ENCODE results near the gene TDRD9.

The TDRD9 gene

DNA sequence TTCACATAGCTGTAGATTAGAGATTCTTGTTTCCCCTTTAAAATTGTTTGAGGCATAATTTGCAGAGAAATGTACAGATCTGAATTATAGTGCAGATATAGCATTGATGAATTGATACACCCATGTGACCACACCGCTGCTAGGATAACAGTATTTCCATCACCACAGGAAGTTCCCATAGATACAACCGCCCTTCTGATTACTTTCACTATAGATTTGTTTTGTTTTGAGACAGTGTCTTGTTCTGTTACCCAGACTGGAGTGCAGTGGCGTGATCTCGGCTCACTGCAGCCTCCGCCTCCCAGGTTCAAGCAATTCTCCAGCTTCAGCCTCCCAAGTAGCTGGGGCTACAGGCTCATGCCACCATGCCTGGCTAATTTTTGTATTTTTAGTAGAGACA lies 148.5 kb downstream of the TDRD9 start:
- peak; percentile 17 for DNase-seq

DNA sequence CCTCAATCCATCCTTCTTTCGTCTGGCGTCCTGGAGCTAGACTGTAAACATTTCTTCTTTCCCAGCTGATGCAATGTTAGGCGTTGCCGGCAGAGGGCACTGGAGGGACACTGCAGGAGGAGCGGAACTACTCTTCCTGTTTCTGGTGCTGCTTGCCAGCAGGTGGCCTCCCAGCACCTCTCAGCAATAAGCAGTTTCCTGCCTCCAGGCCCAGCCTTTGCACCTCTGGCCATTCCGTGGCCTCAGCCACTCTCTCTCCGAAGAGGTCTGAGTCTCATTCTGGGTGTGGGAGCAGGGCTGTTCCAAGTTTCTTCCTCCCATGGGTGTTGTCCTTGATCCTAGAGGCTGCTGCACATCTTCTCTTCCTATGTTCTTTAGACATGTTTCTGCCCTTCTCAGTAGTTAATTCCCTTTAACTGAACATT lies 149.8 kb downstream of the TDRD9 start:
- peak; percentile 87 for DNase-seq

- no peak for DNase-seq
Measured at GRCh38 chr14:104080376-104081260, 152.4 kb downstream of the TDRD9 start.

DNA sequence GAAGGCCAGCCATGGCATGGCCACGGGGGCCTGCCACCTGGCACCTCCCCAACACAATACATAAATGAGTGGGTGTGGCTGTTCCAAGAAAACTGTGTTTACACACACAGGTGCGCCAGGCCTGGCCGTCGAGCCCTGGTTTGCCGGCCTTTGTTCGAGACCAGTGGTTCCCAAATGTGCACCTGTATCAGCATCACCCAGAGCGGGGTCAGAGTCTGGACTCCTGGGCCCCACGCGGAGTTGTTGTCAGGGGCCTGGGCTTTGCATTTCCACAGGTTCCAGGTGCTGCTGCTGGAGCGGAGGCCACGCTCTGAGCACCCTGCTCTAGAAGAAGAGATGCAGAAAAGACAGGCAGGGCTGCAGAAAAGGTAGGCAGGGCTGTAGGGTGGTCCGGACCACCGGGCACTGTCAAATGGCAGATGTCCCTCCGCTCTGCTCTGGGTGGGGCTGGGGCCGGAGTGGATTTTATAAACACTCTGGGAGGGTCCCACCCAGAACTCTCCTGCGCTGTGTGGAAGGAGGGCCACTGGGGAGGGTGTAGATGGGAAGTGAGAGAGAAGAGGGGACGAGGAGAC lies 153.1 kb downstream of the TDRD9 start:
- DNase-seq = no peak

DNA sequence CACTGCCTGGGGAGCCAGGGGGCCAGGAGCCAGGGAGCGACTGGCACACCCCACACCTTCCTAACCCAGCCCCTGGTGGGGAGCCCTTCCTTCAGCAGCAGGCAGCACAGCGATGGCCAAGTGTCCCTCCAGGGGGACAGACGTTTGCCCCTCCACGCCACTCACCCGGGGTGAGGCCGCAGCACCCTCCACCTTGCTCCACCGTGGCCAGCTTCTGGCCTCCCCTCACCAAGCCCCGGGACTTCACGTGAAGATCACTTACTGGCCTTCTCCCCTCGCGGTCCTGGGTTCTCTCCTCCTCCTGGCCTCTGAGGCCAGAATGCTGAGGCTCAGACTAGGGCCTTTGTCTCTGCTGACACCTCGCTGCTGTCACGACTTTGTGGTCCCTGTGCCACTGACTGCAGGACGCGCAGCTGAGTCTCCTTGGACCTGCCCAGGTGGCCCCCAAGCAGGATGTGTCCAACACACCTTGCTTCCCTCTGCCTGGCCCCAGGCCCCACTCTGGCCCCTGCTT lies 153.8 kb downstream of the TDRD9 start:
- DNase-seq = no peak

DNA sequence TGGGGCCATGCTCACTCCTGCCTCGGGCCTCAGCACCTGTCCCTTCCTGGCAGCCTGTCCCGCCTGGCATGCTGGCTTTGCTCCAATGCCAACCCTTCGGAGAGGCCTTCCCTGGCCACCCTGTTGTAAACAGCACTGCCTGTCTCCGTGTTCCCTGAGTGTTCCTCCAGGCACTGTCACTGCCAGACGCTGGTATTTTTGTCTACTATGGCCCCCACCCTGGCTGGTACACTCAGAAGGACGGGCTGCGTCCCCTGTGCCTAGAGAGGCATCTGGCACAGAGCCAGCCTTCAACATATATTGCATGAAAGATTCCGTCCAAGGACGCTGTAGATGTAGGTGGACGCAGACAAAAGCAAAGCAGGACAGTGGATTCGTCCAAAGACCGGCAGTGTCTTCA lies 154.6 kb downstream of the TDRD9 start:
- DNase-seq = no peak

DNA sequence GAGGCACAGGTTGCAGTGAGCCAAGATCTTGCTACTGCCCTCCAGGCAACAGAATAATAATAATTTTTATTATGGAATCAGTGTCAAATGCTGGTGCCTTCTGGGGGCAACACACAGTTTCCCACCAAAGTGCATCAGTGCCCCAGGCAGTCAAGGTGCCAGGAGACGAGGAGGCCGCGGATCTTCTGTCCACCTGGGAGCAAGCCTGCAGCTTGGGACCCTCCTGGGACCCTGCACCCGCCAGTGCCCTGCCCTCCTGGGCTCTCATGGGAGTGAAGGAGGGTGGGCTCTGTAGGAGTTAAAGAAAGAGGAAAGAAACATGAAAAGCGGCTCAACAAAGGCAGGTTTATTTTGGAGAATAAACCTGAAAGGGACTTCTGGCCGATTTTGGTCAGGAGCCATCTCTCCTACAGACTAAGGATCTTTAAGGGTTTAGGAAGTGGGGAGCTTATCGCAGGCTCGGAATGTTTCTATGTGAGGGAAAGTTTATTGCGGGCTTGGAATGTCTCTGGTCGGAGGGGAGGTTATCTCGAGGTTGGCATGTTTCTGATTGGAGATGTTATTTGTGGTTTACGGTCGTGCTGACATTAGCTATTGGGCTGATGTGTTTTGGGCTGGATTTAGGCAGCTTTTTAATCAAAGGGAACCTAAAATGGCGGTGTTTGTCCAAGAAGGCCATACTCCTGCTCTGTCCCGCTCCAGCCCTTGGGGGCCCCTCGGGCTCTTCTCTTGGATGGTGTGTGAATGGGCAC lies 156.2 kb downstream of the TDRD9 start:
- no peak for DNase-seq

DNA sequence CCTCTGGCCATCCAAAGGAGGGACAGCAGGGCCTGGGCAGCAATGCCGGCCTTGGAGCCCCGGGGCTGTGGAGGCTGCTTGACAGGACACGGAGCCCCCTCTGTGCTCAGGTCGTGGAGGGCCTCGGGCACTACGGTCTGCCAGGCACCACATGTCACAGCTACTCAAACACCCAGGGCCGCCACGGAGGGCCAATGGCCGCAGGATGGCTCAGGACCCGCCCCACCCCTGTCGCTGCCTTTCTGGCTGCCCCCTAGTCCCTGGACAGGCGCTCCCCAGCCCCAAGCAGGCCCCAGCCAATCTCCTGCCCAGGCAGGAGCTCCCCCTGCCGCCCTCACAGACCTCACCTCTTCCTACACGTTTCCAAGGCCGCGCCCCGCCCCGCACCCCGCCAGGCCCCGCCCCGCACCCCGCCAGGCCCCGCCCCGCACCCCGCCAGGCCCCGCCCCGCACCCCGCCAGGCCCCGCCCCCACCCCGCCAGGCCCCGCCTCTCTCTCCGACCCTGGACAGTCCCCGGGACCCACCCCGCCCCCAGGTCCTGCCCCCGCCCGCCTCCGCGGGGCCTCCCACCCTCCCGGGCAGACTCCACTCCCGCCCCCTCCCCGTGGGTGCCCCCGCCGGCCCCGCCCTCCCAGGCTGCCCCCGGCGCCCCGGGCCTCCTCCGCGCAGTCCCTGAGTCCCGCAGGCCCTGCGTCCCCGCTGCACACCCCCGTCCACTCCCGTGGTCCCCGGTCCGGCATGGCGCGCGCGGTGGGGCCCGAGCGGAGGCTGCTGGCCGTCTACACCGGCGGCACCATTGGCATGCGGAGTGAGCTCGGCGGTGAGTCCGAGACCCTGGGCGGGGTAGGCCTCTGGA lies 157.0 kb downstream of the TDRD9 start, which contains the start of gene ASPG:
ASPG (plus strand) TSS at position 669 of the 857 bp plus-strand sequence; CDS start at position 740, 71 bp downstream.
- peak; percentile 20 for DNase-seq

- no peak for DNase-seq
Measured at GRCh38 chr14:104085889-104086201, 157.6 kb downstream of the TDRD9 start.

DNA sequence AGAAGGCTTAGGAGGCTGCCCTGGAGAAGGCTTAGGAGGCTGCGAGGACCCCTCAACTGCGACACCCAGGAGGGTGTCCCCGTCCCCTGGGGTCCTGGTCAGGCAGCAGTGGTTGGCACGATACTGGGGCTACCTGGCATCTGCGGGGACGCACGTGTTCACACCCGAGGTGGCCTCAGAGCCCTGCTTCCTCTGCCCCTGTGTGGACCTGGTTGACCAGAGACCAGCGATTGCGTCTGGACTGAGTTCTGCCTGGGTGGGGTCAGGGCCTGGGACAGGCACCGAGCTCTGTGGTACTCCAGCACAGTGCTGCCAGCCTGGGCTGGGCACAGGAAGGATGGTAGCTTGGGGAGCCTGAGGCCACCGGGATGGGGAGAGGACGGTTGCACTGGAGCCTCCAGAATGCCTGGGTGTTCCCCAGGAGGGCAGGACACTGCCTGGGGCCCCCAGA lies 158.0 kb downstream of the TDRD9 start:
- no peak for DNase-seq

GRCh38 chr14:104086661-104087461 lies 158.6 kb downstream of the TDRD9 start:
- DNase-seq = no peak

DNA sequence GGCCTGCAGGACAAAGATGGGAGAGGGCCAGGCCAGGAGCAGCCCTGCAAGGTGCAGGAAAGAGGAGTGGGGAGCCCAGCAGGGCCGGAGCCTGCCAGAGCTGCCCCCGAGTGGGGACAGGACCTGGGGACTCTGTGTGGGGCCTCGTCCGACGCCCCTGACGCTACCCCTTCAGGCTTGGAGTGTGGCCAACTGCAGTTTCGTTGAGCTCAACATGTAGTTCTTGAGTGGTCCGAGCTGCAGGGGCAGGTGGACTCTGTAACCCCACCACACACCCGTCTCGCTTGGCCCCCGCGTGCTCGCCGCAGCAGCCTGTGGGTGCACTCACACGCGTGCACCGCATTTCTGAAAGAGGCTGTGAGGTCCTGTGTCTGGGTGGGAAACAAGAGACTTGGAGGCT lies 159.2 kb downstream of the TDRD9 start:
- DNase-seq = no peak

GRCh38 chr14:104087981-104088850 lies 160.0 kb downstream of the TDRD9 start:
- DNase-seq = no peak

- DNase-seq = no peak
Measured at GRCh38 chr14:104090071-104090748, 162.0 kb downstream of the TDRD9 start.

DNA sequence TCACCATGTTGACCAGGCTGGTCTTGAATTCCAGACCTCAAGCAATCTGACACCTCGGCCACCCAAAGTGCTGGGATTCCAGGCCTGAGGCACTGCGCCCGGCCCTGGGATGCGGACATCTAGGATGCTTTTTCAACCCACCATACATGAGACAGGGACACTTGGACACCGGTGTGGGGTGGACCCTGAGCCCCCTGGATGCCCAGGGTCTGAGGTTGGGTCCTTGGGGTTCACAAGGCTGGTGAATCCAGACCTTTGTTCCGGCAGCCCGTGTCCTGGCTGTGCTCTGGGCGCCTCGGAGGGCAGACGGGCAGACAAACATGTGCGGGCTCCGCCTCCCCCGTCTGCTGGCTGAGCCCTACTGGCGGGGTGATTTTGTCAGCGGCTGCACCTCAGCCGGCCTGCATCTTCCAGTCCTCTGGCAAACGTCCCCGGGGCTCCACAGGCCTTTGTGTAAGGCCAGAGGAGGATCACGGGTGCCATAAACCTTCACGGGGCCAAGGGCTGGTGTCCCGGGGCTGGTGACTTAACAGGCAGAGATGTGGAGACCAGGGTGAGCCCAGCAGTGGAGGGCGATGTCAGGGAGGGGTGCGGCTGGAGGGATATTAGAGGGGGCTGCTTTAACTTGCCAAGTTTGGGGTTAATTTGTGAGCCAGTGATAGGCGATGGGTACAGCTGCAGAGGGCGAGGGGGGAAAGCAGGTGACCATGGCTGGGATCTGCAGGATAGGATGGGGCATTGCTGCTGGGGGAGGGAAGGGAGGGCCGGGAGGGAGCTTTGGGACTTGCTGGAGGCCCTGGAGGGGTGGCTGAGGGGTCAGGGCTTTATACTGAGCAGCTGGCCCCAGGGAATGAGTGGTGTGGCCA lies 163.0 kb downstream of the TDRD9 start:
- no peak for DNase-seq

DNA sequence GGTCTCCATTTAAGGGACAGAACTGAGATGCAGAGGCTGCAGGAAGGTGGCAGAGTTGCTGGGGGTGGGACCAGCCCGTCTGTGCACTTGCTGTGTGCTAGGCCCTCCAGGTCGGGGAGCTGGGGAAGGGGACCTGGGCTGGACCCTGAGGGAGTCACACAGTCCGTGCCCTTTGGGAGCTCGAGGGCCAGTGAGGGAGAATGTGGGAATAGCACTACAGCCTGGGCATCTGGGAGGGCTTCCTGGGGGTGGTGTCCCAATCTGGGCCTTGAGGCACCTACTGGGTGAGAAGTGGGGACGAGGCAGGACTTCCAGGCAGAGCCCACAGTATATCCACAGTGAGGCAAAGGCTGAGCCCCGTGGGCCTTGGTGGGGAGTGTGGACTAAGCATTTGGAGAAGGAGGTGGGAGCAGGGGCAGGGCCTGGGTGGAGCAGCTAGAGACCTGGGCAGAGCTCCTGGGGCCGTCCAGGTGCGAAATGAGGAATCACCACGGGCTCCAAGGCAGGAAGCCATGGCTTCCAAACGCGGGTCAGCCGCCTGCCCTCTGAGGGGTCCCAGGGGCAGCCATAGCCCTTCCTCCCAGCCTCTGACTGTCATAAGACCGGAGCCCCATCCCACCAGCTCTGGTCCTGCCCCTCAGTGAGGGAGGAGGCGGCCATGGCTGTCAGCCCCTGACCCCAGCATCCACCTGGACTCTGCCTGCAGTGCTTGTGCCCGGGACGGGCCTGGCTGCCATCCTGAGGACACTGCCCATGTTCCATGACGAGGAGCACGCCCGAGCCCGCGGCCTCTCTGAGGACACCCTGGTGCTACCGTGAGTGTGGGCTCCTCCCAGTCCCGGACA lies 163.9 kb downstream of the TDRD9 start:
- no peak for DNase-seq

DNA sequence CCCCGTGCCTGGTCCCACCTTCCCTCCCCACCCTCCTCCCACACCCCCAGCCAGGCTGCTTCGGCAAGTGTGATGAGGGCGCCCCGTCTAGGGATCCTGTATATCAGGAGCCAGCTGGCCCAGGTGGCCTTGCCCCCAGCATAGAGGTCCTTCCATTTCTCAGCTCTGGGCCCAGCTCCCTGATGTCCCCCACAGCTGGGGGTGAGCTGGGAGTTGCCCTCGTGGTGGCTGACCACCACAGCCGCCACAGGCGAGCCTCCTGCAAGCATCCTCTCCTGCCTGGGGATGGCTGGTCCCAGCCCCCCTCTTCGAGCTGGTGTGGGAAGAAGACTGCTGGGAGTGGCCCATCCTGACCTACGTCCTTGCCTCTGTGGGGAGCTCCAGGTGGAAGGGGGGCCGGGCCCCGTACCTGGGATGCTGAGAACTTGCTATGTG lies 164.7 kb downstream of the TDRD9 start:
- DNase-seq = no peak
